EH (cell line): Measurements from ENCODE around the gene DCUN1D1.
"Not testable (repeated sequence)": the region's sequence is repeated elsewhere in the genome, so short reads cannot be mapped to it uniquely, and the experiment has no call there.

Source experiments
- DNase-seq: peaks from one replicate; pipeline ENCODE4 v3.0.0-alpha.2; 2015; ENCODE audit warnings: low read depth

The DCUN1D1 gene

DNA sequence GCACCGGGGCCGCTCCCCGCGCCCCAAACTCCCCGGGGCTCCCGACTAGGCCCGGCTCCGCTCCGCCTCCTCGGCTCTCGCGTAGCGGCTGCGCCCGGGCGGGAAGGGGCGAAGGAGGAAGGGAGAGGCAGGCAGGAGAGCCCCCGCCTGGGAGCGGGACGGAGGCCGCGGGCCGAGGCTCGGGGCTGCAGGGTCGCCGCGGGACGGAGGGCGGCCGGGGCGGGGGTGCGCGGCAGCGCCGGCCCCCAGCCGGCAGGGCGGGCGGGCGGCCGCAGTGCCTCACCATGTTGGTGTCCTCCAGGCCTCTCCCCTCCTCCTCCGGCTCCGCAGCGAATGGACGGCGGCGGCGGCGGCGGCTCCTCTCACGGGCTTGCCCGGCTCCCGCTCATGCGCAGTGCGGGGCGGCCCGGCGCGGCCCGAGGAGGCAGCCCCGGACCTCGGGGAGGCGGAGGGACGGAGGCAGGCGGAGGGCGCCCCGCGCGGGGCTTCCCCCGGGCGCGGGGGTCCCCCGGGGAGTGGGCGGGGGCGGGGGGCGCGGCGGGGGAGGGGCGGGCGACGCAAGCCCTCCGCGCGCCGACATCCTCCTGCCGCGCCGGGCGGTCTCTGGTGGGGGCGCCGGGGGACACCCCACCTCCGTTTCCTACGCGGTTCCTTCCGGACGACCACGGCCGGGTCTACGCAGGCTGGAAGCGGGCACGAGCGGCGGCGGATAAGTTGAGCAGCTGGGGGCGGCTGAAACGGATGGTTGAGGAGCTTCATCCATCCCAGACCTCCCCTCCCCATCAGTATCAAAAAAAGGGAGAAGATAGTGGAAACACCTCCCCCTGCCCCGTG is at the start of gene DCUN1D1:
DCUN1D1 (minus strand) TSS at position 335 of the 834 bp plus-strand sequence; CDS start at position 286, 49 bp downstream.
- peak; percentile 91 for DNase-seq

DNA sequence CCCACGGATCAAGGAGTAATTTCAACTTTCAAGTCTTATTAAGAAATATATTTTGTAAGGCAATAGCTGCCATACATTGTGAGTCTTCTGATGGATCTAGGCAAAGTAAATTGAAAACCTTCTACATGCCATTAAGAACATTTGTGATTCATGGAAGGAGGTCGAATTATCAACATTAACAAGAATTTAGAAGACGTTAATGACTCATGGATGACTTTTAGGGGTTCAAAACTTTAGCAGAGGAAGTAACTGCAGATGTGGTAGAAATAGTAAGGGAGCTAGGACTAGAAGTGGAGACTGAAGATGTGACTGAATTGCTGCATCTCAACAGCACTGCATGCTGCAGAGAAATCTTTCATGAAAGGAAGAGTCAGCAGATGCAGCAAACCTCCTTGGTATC is 48.1 kb upstream of the DCUN1D1 start:
- no peak for DNase-seq

GRCh38 chr3:183027276-183027675 is 46.9 kb upstream of the DCUN1D1 start:
- DNase-seq: no peak

DNA sequence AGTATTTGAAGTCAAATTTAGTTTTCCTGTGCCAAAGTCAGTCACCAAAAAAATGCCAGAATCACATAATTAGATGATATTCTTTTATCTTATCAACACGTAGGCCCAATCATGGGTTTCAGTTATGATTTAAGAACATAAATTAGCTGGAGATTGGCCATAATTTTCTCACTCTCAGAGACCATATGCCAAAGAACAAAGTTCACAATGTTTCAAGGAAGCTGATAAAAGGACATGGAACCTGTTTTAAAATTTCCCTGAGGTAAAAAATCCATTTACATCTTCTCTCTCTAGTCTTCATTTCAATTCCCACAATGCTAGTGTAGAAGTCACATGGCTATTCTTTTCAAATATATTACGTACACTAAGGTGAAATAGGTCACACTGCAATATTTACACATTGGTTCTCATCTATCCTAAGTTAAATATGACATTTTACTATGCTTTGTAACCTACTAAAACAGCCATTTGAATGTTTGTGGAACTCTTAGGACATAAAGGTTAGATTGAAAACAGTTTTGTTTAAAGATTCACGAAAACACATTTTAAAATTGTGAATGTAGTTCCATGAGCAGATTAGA is 42.7 kb upstream of the DCUN1D1 start:
- DNase-seq: no peak

DNA sequence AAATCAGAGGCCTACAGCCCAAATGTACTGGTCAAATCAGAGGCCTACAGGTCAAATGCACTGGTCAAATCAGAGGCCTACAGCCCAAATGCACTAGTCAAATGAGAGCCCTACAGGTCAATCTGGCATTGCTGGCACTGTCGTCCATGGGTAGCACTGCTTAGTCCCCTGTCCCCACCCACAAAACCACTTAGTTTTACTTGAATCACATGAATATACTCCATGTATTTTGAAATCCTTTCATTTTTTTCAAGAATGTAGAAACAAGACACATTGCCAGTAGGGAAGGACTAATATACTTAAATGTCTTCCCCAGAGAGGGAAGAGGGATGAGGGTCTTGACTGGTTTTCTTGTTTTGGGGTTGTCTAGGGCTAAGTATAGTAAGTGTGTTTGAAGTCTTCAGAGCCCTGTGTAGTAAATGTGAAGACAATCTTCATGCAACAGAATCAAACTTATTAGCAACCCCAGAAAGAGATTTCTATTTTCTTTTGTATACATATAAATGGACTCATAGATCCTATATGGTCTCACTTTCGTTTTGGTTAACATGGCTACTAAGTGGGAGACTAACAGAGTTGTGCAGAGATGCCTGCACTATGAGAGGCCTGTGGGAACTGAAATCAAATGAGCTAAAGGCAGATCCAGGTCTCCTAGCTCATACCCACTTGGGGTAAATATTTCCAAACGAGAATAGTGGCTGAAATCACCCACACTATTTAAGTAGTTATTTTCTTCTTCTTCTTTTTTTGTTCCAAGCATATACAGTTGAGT is 38.3 kb upstream of the DCUN1D1 start:
- DNase-seq: no peak

DNA sequence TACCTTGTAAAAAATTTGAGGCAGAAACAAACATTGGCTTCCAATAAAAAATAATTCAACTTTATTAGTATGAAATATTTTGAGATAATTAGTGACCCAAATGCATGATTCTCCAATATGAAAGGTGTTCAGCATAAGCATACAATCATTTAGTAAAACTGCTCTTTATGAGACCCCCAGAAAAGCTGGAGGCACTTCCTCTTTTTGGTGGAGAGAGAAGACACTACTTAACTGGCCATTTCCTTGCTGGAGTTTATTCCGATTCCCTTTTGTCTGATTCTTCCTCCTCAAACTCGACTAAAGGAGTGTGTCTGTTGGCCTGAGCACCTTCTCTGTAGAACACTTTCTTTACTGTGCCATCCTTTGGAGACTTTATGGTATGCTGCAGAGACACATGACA is 34.8 kb upstream of the DCUN1D1 start:
- no peak for DNase-seq

GRCh38 chr3:183013856-183014255 is 33.5 kb upstream of the DCUN1D1 start:
- DNase-seq: no peak

- DNase-seq: no peak
These were observed 32.7 kb upstream of the DCUN1D1 start for GRCh38 chr3:183013074-183013473.

GRCh38 chr3:183008800-183009199 is 28.5 kb upstream of the DCUN1D1 start:
- DNase-seq: no peak

- peak; percentile 27 for DNase-seq
These were observed 28.0 kb upstream of the DCUN1D1 start for GRCh38 chr3:183008303-183008702.

- DNase-seq: no peak
These were observed 26.2 kb upstream of the DCUN1D1 start for GRCh38 chr3:183006396-183007002.

DNA sequence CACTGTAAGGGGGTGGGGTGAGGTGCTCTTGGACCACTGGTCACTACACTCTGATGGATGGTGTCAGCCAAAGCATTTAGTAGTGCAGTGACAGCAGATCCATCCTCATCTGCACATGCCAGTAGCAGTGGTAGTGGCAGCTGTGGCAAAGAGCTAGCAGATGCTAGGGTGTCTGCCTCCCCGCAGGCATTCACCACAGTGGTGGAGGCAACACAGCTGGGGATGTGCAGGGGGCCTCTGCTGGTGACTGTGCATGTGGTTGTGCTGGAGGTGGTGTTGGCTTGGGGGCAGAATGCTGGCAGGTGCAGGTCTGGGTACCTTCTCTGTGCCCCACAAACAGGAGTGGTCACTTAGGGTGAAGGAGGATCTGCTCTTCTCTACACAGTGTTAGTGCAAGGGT is 19.4 kb upstream of the DCUN1D1 start:
- DNase-seq: no peak

GRCh38 chr3:182993486-182994201 is 13.3 kb upstream of the DCUN1D1 start:
- DNase-seq: not testable (repeated sequence)

DNA sequence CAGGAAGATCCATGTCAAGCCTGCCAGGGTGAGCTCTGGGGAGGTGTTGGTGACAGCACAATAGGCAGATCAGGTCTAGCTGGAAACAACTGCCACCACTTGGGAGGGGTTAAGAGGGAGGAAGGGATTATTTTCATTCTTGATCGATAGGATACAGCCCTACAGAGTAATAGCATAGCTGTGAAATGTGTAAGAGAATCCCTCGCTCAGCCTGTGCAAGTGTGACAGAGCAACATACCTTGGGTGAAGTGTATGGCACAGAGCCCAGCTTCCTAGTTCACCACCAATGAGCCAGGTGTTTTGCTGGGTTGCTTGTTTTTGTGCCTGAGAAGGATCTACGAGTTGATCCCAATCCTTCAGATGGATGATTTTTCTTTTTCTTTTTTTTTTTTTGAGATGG is 9.2 kb upstream of the DCUN1D1 start:
- DNase-seq: no peak

DNA sequence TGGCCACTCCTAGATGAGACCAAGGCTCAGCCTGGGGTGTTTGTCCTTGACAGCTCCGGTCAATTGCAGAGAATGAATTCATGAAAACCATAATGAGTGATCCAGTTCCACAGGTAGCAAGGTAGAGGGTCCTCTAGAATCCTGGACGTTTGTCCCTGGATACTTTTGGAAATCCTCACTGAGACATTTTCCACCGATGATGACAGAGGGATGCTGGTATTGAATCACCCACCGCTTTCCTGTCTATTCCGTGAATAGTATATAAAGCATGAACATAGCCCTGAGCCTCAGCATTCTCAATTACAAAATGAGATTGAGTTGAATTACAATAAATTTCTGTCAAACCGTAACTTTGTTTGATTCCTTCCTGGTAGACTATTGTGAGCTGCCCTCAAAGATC is 5.7 kb upstream of the DCUN1D1 start:
- DNase-seq: no peak

DNA sequence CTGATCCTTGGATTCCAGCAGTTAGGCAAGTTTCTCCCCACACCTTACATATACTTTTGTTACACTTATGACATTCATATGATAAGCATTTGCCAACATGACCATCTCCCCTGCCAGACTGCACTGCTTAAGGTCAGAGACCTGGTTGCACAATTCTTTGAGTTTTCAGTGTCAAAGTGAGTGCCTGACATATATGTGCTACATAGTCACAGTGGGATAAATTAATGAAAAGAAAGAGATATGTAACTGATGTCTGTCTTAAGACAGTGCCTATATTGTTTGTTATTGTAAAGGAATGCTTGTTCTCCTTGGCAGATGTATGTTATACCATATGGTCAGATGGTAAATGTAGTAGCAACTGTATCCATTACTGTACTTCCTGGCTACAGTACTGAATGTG is 3.5 kb upstream of the DCUN1D1 start:
- no peak for DNase-seq

- DNase-seq: no peak
These were observed 671 bp upstream of the DCUN1D1 start for GRCh38 chr3:182981038-182981380.

DNA sequence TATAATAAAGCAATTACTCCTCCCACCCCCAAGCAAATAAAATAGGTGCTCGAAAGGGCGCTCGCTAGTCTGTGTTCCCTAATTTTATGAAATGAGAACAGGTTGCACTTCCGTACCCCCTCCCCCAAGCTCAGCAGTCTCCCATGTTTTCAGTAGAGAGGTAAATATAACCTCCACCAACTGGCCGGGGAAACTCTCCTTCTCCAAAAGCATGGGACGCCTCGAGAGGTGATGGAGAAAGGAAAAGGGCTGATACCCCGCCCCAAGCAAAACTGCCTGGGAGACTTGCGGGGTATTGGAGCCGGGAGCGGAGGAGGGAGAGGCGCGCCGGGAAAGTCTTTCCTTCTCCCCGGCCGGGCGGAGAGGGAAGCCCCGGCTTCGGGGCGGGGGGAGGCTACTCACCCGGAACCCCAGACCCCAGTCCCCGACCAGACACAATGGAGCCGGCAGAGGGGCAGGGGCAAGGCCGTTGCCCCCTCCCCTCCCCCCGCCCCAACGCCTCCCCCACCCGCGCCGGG is 605 bp downstream of the DCUN1D1 start:
- peak; percentile 42 for DNase-seq

- DNase-seq: peak; percentile 12
These were observed 1.1 kb downstream of the DCUN1D1 start for GRCh38 chr3:182979103-182979673.

DNA sequence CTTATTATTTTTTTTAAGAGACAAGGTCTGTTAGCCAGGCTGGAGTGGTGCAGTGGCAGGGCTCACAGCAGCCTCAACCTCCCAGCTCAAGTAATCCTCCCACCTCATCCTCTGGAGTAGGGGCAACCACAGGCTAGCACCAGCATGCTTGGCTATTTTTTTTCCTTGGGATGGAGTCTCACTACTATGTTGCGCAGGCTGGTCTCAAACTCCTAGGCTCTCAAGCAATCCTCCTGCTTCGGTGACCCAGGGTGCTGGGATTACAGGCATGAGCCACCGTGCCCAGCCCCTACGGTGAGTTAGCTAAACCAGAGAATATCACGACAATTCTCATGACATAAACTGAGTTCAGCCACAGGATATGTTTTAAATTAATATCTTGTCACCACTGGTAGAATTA is 2.0 kb downstream of the DCUN1D1 start:
- DNase-seq: no peak

DNA sequence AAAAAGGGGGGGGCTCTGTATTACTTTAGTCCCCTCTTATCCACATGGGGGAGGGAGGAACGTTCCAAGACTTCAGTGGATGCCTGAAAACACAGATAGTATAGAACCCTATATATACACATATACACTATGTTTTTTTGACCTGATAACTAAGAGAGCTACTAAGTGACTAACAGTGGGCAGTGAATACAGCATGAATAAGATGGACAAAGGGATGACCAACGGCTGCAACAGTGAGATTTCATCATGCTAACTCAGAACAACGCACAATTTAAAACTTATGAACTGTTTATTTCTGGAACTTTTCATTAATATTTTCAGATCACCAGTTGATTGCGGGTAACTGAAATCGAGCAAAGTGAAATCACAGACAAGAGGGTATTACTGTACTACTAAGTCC is 7.3 kb downstream of the DCUN1D1 start:
- DNase-seq: no peak
